NCI-H526 (cell line): ENCODE measurements around the gene SEMA3E.
"Not testable (repeated sequence)": the region's sequence is repeated elsewhere in the genome, so short reads cannot be mapped to it uniquely, and the experiment has no call there.

Experiments used
- DNase-seq, 2 experiments: peaks; one replicate each; lab custom pipeline; 2025; lab: John Stamatoyannopoulos, UW

Gene SEMA3E

GRCh38 chr7:83486957-83487356, 162.0 kb downstream of the SEMA3E start:
- no peak for DNase-seq

- no peak for DNase-seq
These were observed 162.4 kb downstream of the SEMA3E start for GRCh38 chr7:83486536-83486935.

GRCh38 chr7:83484826-83485225, 164.1 kb downstream of the SEMA3E start:
- no peak for DNase-seq

- DNase-seq: no peak
These were observed 164.7 kb downstream of the SEMA3E start for GRCh38 chr7:83484266-83484665.

DNA sequence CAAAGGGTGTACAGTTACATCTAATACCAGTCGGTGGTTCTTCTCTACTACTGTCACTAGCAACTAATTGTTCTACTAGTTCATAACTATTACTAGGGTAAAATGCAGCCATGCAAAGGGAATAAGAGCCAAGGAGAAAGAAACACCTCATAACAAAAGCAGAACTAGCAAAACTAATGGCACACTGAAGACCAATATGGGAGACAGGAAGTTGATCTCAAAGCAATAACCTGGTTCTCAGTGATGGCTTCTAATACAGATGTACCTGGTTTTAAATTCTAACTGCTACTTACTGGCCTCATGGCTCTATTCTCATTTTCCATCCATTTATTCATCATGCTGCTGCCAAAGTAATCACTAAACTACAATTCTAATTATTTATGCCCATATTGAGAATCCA, 170.3 kb downstream of the SEMA3E start:
- DNase-seq: no peak

DNA sequence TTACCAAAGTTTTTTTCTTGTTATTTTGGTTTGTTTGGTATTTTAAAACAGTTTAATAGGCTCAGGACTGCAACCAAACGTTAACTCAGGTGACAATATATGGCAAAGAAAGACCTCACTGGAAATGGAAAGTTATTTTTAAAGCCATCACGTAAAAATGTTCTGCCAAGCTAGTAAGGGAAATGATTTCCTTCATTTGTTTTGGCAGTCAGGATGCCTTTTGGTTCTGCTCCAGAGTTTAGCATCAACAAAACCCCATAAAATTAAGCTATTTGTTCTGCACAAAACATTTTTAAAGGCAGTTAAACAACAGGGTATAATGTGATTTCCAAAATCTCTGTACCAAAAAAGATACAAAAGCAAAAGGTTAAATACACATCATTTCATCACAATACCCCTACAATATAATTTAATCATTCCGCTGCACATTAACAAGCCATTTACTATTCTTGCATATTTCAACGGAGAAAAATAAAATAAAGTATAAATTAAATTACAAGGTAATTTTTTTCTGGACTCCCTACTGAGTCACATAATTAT, 172.4 kb downstream of the SEMA3E start:
- no peak for DNase-seq

DNA sequence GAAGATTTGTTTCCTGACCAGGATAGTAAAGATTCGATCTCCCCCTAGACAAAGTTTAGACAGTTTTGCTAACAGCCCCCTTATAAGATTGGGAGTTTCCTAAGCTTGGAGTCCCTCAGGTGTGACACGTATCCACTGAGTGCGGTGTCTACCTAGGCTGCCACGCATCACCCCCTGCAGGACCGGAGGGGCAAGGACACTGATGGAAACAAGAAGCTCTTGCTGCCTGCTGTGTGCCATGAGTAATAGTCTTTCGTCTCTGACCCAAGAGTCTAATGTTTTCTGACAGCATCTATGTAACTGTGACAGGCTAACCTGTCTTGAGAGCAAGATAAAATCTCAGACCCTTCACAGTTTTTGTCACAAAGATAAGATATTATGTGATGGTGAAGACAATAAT, 173.5 kb downstream of the SEMA3E start:
- no peak for DNase-seq

- DNase-seq: no peak
These were observed 176.6 kb downstream of the SEMA3E start for GRCh38 chr7:83472376-83472775.

DNA sequence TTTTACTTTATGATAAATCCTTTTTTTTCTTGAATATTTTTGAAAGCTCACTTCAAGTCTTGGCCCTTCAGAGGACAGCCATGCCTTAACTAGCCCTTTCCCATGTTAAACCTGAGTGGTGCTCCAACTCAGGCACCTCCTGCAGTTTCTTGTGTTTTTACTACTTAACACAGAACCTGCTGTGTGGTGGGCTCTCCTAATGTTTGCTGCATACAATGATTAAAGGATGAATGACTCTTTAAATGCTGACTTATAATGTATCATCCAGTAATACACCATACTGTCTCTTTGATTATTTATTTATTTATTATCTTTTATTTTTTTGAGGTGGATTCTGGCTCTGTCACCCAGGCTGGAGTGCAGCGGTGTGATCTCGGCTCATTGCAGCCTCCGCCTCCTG, 179.4 kb downstream of the SEMA3E start:
- peak in 1 of 2 experiments; percentile 37 for DNase-seq

DNA sequence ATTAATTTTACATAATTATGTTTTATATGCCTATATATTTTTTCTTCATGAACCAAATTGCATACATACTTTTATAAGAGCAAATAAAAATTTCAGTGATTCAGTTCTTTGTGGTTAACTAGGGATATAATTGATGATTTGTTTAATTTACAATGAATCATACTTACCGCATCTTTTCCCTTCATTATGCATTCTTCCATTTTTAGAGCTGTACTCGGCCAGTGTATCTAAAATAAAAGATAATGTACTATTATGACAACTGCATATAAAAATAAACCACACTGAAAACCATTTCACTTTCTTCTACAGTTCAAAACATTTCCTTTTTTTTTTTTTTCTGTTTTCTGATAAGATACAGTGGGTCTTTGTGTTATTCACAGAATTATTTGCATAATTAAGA, 179.9 kb downstream of the SEMA3E start:
- DNase-seq: peak in 1 of 2 experiments; percentile 40

DNA sequence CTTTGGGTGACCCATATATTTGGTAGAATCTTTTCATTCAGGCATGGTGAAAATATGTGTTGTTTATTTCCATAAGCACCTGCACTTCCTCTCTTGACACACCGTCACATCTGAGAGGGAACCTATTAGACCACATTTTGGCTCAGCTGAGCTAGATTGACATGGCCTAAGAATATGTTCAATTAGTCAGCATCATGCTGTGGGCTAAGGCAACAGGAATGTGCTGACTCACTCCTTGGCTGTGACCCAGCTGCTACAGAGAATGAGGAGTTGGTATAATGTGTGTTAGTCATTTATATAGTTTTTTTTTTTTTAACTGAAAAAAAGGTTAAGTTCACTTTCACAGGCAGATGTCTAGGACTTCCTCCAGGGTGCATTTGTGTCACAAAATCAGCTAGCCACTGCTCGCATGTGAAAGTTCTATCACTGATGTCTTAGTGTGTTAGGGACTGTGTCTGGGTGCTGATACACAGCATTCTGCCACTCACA, 180.6 kb downstream of the SEMA3E start:
- peak in 1 of 2 experiments; percentile 31 for DNase-seq

DNA sequence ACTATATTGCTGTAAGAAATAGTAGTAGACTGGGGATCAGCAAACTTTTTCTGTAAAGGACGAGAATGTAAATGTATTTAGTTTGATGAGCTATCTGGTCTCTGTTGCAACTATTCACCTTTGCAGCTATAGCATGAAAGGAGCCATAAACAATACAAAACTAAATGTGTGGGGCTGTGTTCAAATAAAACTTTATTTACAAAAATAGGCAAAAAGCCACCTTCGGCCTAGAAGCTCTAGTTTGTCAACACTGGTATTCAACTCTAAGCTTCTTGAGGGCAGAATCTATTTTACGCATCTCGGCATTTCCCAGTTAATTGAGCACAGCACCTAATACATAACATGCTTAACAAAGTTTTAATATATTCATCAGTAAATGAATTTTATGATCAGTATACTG, 181.4 kb downstream of the SEMA3E start:
- no peak for DNase-seq

- DNase-seq: no peak
These were observed 182.0 kb downstream of the SEMA3E start for GRCh38 chr7:83466956-83467355.

GRCh38 chr7:83466187-83466923, 182.6 kb downstream of the SEMA3E start:
- DNase-seq: no peak

DNA sequence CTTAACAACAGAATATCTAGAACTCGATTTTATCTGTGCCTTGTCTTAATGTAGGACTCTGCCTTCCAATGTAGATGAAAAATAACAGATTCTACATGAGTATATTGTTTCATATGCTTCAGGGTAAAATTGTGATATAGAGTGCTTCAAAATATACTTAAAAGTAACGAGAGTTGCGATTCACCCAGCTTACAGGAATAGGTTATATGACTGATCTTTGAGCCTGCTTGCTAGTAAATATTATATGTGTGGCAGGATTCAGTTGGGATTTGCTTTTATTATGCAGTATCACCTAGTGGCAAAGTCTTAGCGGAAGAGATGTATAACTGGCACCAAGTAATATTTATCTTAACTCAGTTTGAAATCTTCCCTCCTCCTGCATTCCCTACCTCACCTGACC, 183.3 kb downstream of the SEMA3E start:
- DNase-seq: no peak

- not testable (repeated sequence) for DNase-seq
These were observed 187.1 kb downstream of the SEMA3E start for GRCh38 chr7:83461820-83462219.

DNA sequence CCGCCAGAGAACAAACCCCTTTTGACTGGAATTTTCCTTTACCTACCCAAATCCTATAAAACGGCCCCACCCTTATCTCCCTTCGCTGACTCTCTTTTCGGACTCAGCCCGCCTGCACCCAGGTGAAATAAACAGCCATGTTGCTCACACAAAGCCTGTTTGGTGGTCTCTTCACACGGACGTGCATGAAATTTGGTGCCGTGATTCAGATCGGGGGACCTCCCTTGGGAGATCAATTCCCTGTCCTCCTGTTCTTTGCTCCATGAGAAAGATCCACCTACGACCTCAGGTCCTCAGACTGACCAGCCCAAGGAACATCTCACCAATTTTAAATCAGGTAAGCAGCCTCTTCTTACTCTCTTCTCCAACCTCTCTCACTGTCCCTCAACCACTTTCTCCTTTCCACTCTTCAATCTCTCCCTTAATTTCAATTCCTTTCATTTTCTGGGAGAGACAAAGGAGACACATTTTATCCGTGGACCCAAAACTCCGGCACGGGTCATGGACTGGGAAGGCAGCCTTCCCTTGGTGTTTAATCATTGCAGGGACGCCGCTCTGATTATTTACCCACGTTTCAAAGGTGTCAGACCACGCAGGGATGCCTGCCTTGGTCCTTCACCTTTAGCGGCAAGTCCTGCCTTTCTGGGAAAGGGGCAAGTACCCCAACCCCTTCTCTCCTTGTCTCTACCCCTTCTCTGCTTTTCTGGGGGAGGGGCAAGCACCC, 188.8 kb downstream of the SEMA3E start:
- not testable (repeated sequence) for DNase-seq

DNA sequence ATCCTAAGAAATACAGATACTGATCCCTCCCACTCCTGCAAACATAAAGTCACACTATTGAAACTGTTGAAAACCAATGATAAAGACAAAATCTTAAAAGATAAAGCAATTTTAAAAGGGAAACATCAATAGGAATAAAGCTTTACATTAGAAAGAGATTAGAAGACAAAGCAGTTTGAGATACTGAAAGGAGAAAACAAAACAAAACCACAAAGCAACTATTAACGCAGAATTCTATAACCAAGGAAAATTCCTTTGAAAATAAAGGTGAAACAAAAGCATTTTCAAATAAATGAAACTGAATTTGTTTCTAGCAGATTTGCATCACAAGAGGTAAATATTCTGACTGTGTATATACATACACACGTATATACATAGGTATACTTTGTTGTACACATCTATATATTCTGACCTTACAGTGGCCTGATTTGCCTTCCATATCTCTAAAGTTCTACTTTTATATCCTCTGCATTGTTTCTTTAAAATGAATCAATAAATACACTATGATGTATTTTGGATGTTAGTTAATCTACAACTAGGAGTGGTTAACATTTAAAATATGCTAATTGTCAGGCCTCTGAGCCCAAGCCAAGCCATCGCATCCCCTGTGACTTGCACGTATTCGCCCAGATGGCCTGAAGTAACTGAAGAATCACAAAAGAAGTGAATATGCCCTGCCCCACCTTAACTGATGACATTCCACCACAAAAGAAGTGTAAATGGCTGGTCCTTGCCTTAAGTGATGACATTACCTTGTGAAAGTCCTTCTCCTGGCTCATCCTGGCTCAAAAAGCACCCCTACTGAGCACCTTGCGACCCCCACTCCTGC, 189.6 kb downstream of the SEMA3E start:
- not testable (repeated sequence) for DNase-seq

DNA sequence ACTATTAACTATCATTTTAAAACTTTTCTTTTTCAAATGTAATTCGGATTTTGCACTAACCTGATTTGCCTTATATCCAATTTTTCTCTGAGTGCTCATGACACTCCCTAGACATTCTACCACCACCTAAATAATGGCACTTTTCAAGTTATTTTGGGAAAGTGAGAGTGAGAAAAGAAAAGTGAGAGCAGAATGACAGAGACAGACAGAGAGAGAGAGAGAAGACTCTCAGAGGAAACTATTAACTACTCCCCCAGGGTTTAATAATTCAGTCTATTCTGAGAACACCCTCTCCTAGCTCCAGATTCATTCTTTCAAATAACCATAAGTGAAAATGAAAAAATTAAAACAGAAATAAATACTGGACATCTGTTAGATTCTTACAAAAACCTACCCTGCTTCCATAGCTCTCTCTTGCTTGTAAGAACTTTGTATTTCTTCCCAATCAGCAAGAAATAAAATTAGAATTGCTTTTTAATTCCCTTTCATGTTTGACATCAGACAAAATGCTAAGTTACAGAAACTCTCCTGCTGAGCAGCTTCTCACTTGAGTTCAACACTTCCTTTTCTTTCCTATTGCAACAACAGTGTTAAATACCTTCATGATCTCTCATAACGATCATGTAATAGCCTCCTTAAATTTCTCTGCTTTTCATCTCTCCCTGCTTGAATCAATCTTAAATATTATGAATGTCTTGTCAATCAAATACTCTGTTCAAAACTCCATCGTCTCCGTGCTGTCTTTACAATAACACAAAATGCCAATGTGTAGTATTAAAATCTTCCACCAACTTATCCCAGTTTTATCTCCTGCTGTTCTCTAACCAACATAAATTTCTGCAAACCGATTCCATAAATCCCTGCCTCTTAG, 191.7 kb downstream of the SEMA3E start:
- no peak for DNase-seq

GRCh38 chr7:83456413-83456812, 192.5 kb downstream of the SEMA3E start:
- DNase-seq: no peak

DNA sequence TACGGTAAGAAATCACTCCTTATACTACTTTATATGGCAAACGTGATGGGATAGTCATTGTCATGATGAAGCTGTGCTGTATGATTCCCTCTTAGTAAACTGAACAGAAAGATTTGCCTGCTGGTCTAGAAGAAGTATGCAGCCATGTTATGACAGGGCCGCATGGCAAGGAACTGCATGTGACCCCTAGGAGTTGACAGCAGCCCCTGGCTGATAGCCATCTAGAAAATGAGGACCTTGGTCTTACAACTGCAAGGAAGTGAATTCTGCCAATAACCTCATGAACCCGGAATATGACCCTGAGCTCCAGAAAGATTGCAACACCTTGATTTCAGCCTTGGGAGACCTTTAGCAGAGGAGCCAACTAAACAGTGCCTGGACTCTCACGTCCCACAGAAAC, 193.3 kb downstream of the SEMA3E start:
- DNase-seq: no peak
